ENCODE measurements around the gene SAG.

GRCh38 chr2:233349005-233349998 lies 41.7 kb downstream of the SAG start:
- TF ChIP-seq CTCF (IDR thresholded peaks at IDR 0.05): no peak
- TF ChIP-seq POLR2A (IDR thresholded peaks at IDR 0.05): no peak
- no peak for TF ChIP-seq POLR2AphosphoS5 (IDR thresholded peaks at IDR 0.05)
